H9 (cell line): ENCODE results near the gene SEMA3D. TPM values are rescaled to one million over a fixed set of nuclear protein-coding genes. Genes with fewer than 3 reads are reported as not detected.

Experiments
- DNase-seq: peaks from one replicate; pipeline ENCODE4 v3.0.0-alpha.2; 2017
- H2AFZ ChIP-seq: one replicate; pipeline ENCODE4 v1.6.1; 2013; ENCODE audit warnings: mild to moderate bottlenecking, low read length, control low read depth, moderate library complexity
- H2AK5ac ChIP-seq: 2 replicates; pipeline ENCODE4 v1.6.1; 2013; ENCODE audit warnings: low read length, control low read depth, mixed read lengths; ENCODE audit not compliant: insufficient read length
- H2BK120ac ChIP-seq: one replicate; pipeline ENCODE4 v1.6.1; 2013; ENCODE audit warnings: low read depth, mild to moderate bottlenecking, low read length, control low read depth, inconsistent platforms; ENCODE audit not compliant: poor library complexity, severe bottlenecking
- H2BK12ac ChIP-seq: 2 replicates; pipeline ENCODE4 v1.6.1; 2013; ENCODE audit warnings: low read length, control low read depth, mixed read lengths, low read depth; ENCODE audit not compliant: insufficient read length
- H2BK15ac ChIP-seq: 2 replicates; pipeline ENCODE4 v1.6.1; 2013; ENCODE audit warnings: low read depth, low read length, control low read depth
- H2BK20ac ChIP-seq: one replicate; pipeline ENCODE4 v1.6.1; 2013; ENCODE audit warnings: low read depth, mild to moderate bottlenecking, low read length, control low read depth, inconsistent platforms; ENCODE audit not compliant: poor library complexity, severe bottlenecking
- H2BK5ac ChIP-seq: 2 replicates; pipeline ENCODE4 v1.6.1; 2013; ENCODE audit warnings: low read length, control low read depth, mixed read lengths; ENCODE audit not compliant: insufficient read length
- H3K14ac ChIP-seq: 2 replicates; pipeline ENCODE4 v1.6.1; 2013; ENCODE audit warnings: low read length, control low read depth; ENCODE audit not compliant: insufficient read depth
- H3K18ac ChIP-seq: 2 replicates; pipeline ENCODE4 v1.6.1; 2013; ENCODE audit warnings: low read depth, mild to moderate bottlenecking, mixed read lengths, low read length, control low read depth; ENCODE audit not compliant: insufficient read length
- H3K23ac ChIP-seq: 2 replicates; pipeline ENCODE4 v1.6.1; 2013; ENCODE audit warnings: low read length, control low read depth, mixed read lengths, low read depth; ENCODE audit not compliant: insufficient read length
- H3K23me2 ChIP-seq: 2 replicates; pipeline ENCODE4 v1.6.1; 2013; ENCODE audit warnings: low read depth, mild to moderate bottlenecking, mixed read lengths, low read length, control low read depth; ENCODE audit not compliant: insufficient read length, poor library complexity, severe bottlenecking
- H3K27ac ChIP-seq: 2 replicates; pipeline ENCODE4 v1.5.1; 2013; ENCODE audit warnings: low read length, control low read depth, mixed read lengths, low read depth; ENCODE audit not compliant: insufficient read length
- H3K27me3 ChIP-seq: 2 replicates; pipeline ENCODE4 v1.6.1; 2013; ENCODE audit warnings: low read length, control low read depth, inconsistent platforms; ENCODE audit not compliant: insufficient read depth
- H3K4ac ChIP-seq: 2 replicates; pipeline ENCODE4 v1.6.1; 2013; ENCODE audit warnings: low read depth, mild to moderate bottlenecking, control low read depth, inconsistent platforms, low read length, moderate library complexity
- H3K4me1 ChIP-seq: 2 replicates; pipeline ENCODE4 v1.6.1; 2013; ENCODE audit warnings: low read length, control low read depth, inconsistent platforms; ENCODE audit not compliant: insufficient read depth
- H3K4me2 ChIP-seq: 2 replicates; pipeline ENCODE4 v1.6.1; 2013; ENCODE audit warnings: low read length, control low read depth, mixed read lengths; ENCODE audit not compliant: insufficient read length, insufficient read depth
- H3K56ac ChIP-seq: 2 replicates; pipeline ENCODE4 v1.6.1; 2013; ENCODE audit warnings: low read depth, mild to moderate bottlenecking, mixed read lengths, low read length, control low read depth; ENCODE audit not compliant: insufficient read length
- H3K79me1 ChIP-seq: 2 replicates; pipeline ENCODE4 v1.6.1; 2013; ENCODE audit warnings: low read depth, mild to moderate bottlenecking, moderate library complexity, low read length, control low read depth, inconsistent platforms; ENCODE audit not compliant: insufficient read depth, poor library complexity, severe bottlenecking
- H3K79me2 ChIP-seq: 2 replicates; pipeline ENCODE4 v1.6.1; 2013; ENCODE audit warnings: low read length, control low read depth, inconsistent platforms; ENCODE audit not compliant: insufficient read depth
- H3K9ac ChIP-seq: 2 replicates; pipeline ENCODE4 v1.6.1; 2013; ENCODE audit warnings: low read length, control low read depth, mixed read lengths; ENCODE audit not compliant: insufficient read length; ENCODE audit errors: extremely low read depth
- H3K9me3 ChIP-seq: one replicate; pipeline ENCODE4 v1.6.1; 2013; ENCODE audit warnings: low read depth, low read length, inconsistent platforms; ENCODE audit not compliant: control insufficient read depth
- H3T11ph ChIP-seq: one replicate; pipeline ENCODE4 v1.6.1; 2013; ENCODE audit warnings: mild to moderate bottlenecking, low read length, control low read depth, inconsistent platforms
- H4K20me1 ChIP-seq: one replicate; pipeline ENCODE4 v1.6.1; 2013; ENCODE audit not compliant: control insufficient read depth, insufficient read length, insufficient read depth
- H4K5ac ChIP-seq: 2 replicates; pipeline ENCODE4 v1.6.1; 2013; ENCODE audit warnings: low read depth, mild to moderate bottlenecking, mixed read lengths, low read length, control low read depth; ENCODE audit not compliant: insufficient read length
- H4K8ac ChIP-seq: replicated peaks from 2 replicates; pipeline ENCODE4 v1.6.1; 2013; ENCODE audit warnings: low read length, control low read depth, mixed read lengths, low read depth; ENCODE audit not compliant: insufficient read length
- H4K91ac ChIP-seq: 2 replicates; pipeline ENCODE4 v1.6.1; 2013; ENCODE audit warnings: low read depth, mild to moderate bottlenecking, moderate library complexity, mixed read lengths, low read length, control low read depth; ENCODE audit not compliant: insufficient read length
- H3K27ac Mint-ChIP-seq, 3 experiments: 2 replicates in 2 of 3; 3 replicates in 1 of 3; pipeline ENCODE4 v1.8.0; 2020 to 2021; ENCODE audit warnings: mixed read lengths in 3 of 3, mild to moderate bottlenecking in 1 of 3, moderate library complexity in 1 of 3
- H3K27me3 Mint-ChIP-seq: 2 replicates; pipeline ENCODE4 v1.8.0; 2021; ENCODE audit warnings: low read depth, mild to moderate bottlenecking, moderate library complexity, mixed read lengths
- H3K36me3 Mint-ChIP-seq, 3 experiments: 2 replicates in 2 of 3; 3 replicates in 1 of 3; pipeline ENCODE4 v1.8.0; 2020 to 2021; ENCODE audit warnings: low read depth in 3 of 3, mixed read lengths in 3 of 3; ENCODE audit not compliant: insufficient read depth in 1 of 3
- H3K4me1 Mint-ChIP-seq, 2 experiments: 2 replicates each; pipeline ENCODE4 v1.8.0; 2020; ENCODE audit warnings: mixed read lengths in 2 of 2
- H3K4me3 Mint-ChIP-seq, 2 experiments: 2 replicates in 1 of 2; 3 replicates in 1 of 2; pipeline ENCODE4 v1.8.0; 2020 to 2021; ENCODE audit warnings: mild to moderate bottlenecking in 2 of 2, mixed read lengths in 2 of 2, moderate library complexity in 1 of 2
- H3K9me3 Mint-ChIP-seq, 2 experiments: 2 replicates in 1 of 2; 3 replicates in 1 of 2; pipeline ENCODE4 v1.8.0; 2020; ENCODE audit warnings: mild to moderate bottlenecking in 2 of 2, mixed read lengths in 2 of 2, moderate library complexity in 1 of 2
- CTCF ChIP-seq: fragments of 200-600 bp; sonication (generic); conservative IDR thresholded peaks from 3 replicates; pipeline ENCODE4 v1.8.0; 2021; ENCODE audit warnings: antibody characterized with exemption, mild to moderate bottlenecking
- WGBS: extraction: QIAGEN DNeasy Blood & Tissue Kit; methylation state at CpG from one replicate; pipeline ENCODE4 v1.1.7; 2013; ENCODE audit warnings: missing lambda C conversion rate, low lambda C conversion rate, mixed read lengths; ENCODE audit not compliant: insufficient read length; ENCODE audit errors: extremely low coverage; 5-methylcytosine and 5-hydroxymethylcytosine counted together
- total RNA-seq: library from RNA; stranded (reverse); gene quantifications from 2 replicates; pipeline ENCODE4 v1.2.1, GENCODE V29; 2021

Gene SEMA3D
- total RNA-seq, 1 experiment from 2014 or later, result 5.4 TPM

GRCh38 chr7:85041605-85042216 is 145.1 kb downstream of the SEMA3D start:
- Histone ChIP-seq H3K4me1 (no peaks in the 10 kb centered on the region), H3K23me2 (no peaks in the 10 kb centered on the region), H3K79me1 (no peaks in the 10 kb centered on the region), H2BK15ac (no peak overlapping the region), H3K9me3 (no peaks in the 10 kb centered on the region), H3K56ac (no peak overlapping the region), H3K18ac (no peak overlapping the region), H3K79me2 (no peaks in the 10 kb centered on the region), H4K5ac (no peak overlapping the region), H3K27ac (no peak overlapping the region), H2BK12ac (no peak overlapping the region), H2AK5ac (no peak overlapping the region), H2BK20ac (no peak overlapping the region), H4K91ac (no peak overlapping the region), H3K23ac (no peak overlapping the region), H2AFZ (peak overlapping the region; percentile 95), H3K14ac (no peak overlapping the region), H2BK5ac (no peak overlapping the region), H3K27me3 (no peaks in the 10 kb centered on the region), H3K4me2 (no peak overlapping the region), H3K4ac (no peak overlapping the region), H4K8ac (no peak overlapping the region), H2BK120ac (no peak overlapping the region), H3K9ac (no peak overlapping the region), H3T11ph (no peak overlapping the region), H4K20me1 (no peaks in the 10 kb centered on the region)
- DNase-seq, result peak; percentile 63
- Mint-ChIP-seq H3K9me3 (no peaks in the 10 kb centered on the region), H3K4me3 (no peak overlapping the region), H3K36me3 (no peaks in the 10 kb centered on the region), H3K27me3 (no peaks in the 10 kb centered on the region), H3K4me1 (peaks cover 1 to 3% of the 10 kb centered on the region in 2 experiments; a peak in 3 of 4 replicates), H3K27ac (no peak overlapping the region)
- TF ChIP-seq CTCF, result peak; percentile 88
- no CpG with 5 or more reads among the region's 6 CpGs for WGBS
